Fibroblast of lung (primary cell): ENCODE measurements around the gene HOXA9.

Experiments
- CTCF ChIP-seq, 2 donors: IDR thresholded peaks in 1 of 2; conservative IDR thresholded peaks in 1 of 2; 1 replicate in 1 of 2; 2 replicates in 1 of 2; pipeline ENCODE4 v1.5.1; 2011 to 2012; ENCODE audit warnings: low read length in 2 of 2, control low read depth in 1 of 2, inconsistent platforms in 1 of 2, low read depth in 1 of 2, mild to moderate bottlenecking in 1 of 2
- EZH2 ChIP-seq: IDR thresholded peaks from 2 replicates; pipeline ENCODE4 v1.5.1; 2012; ENCODE audit warnings: low read length, control low read depth, mild to moderate bottlenecking; ENCODE audit errors: missing control alignments

- no peak for TF ChIP-seq CTCF (conservative IDR thresholded peaks at IDR 0.05 in 1 of 2, IDR thresholded peaks at IDR 0.05 in 1 of 2; ENCODE audit: low read depth in 1 of 2, low read length in 2 of 2)
- TF ChIP-seq EZH2, result no peak
Observed at GRCh38 chr7:27168265-27168947, 3.1 kb upstream of the HOXA9 start.
